ENCODE measurements around the gene CPT1B. TPM values are rescaled to one million over a fixed set of nuclear protein-coding genes. Genes with fewer than 3 reads are reported as not detected.
"Not testable (repeated sequence)": the region's sequence is repeated elsewhere in the genome, so short reads cannot be mapped to it uniquely, and the experiment has no call there.

The CPT1B gene
- total and polyA plus RNA-seq, 3 experiments from 2014 or later, result 0.40 to 45.0 (median 43.6) TPM

DNA sequence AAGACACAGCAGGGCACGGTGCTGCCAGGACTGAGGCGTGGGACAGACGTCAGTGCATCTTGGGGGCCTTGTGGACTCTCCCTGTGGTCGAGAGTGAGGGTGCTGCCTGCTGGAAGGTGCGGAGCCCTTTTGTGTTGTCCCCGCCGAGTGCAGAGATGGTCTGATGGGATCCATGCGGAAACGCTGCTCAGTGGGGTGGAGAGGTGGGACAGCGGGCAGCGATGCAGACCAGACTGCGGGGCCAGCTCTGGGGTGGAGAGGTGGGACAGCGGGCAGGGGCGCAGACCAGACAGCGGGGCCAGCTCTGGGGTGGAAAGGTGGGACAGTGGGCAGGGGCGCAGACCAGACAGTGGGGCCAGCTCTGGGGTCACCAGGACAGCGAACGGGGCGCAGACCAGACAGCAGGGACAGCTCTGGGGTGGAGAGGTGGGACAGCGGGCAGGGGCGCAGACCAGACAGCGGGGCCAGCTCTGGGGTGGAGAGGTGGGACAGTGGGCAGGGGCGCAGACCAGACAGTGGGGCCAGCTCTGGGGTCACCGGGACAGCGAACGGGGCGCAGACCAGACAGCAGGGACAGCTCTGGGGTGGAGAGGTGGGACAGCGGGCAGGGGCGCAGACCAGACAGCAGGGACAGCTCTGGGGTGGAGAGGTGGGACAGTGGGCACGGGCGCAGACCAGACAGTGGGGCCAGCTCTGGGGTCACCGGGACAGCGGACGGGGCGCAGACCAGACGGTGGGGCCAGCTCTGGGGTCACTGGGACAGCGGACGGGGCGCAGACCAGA lies 30.0 kb upstream of the CPT1B start:
- H3K36me3 Mint-ChIP-seq; H3K9me3 ChIP-seq (ENCODE audit: low read length); DNase-seq; H3K27me3 ChIP-seq (ENCODE audit: insufficient read depth, low read length, poor library complexity, severe bottlenecking); H3K27ac Mint-ChIP-seq; H3K36me3 ChIP-seq (ENCODE audit: insufficient read depth, low read length); H3K4me3 ChIP-seq (ENCODE audit: low read length); H3K4me1 Mint-ChIP-seq; H3K27ac ChIP-seq (ENCODE audit: low read depth, low read length); H3K4me3 Mint-ChIP-seq; H3K9me3 Mint-ChIP-seq; H3K4me1 ChIP-seq (ENCODE audit: insufficient read depth, low read length); POLR2A ChIA-PET: not testable (repeated sequence)
- CTCF ChIA-PET, result interaction anchor here (1.4 kb wide), 1 partner anchor 53 kb away, joined by 3 read pairs; no protein-coding TSS in a partner anchor
- H3K27me3 Mint-ChIP-seq, result peaks cover 24 to 42% of the 10 kb centered on the region in 2 donors

DNA sequence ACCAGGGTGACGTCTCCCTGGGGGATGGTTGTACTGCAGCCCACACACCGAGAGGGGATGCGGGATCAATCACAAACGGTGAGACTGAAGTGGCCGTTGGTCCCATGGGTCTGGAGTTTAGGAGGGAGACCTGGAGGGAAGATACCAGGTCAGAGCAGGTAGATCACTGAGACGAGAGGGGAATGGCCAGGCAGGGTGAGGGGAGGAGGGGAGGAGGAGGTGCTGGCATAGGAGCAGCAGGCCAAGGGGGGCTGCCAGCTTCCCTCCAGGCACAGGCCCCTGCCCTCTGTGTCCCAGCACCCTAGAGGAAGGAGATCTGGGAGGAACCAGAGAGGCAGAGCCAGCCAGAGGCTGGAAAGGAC lies 29.4 kb upstream of the CPT1B start:
- H3K27ac ChIP-seq (ENCODE audit: low read depth, low read length), result no peak overlapping the region
- H3K4me3 Mint-ChIP-seq, result no peak overlapping the region
- no peaks in the 10 kb centered on the region for H3K36me3 ChIP-seq (ENCODE audit: insufficient read depth, low read length)
- H3K27ac Mint-ChIP-seq, result no peak overlapping the region
- H3K4me1 ChIP-seq (ENCODE audit: insufficient read depth, low read length), result no peaks in the 10 kb centered on the region
- CTCF ChIA-PET, result no interaction called here
- no peaks in the 10 kb centered on the region for H3K36me3 Mint-ChIP-seq
- DNase-seq, result no peak
- H3K27me3 ChIP-seq (ENCODE audit: insufficient read depth, low read length, poor library complexity, severe bottlenecking), result peaks cover 6% of the 10 kb centered on the region
- POLR2A ChIA-PET, result interaction anchor here (0.8 kb wide), 1 partner anchor 12 kb away, joined by 5 read pairs; no protein-coding TSS in a partner anchor
- no peak overlapping the region for H3K4me3 ChIP-seq (ENCODE audit: low read length)
- H3K27me3 Mint-ChIP-seq, result peaks cover 29 to 48% of the 10 kb centered on the region in 2 donors
- no peaks in the 10 kb centered on the region for H3K9me3 Mint-ChIP-seq
- peaks cover 5 to 7% (median 6%) of the 10 kb centered on the region in 3 donors for H3K4me1 Mint-ChIP-seq
- no peaks in the 10 kb centered on the region for H3K9me3 ChIP-seq (ENCODE audit: low read length)

DNA sequence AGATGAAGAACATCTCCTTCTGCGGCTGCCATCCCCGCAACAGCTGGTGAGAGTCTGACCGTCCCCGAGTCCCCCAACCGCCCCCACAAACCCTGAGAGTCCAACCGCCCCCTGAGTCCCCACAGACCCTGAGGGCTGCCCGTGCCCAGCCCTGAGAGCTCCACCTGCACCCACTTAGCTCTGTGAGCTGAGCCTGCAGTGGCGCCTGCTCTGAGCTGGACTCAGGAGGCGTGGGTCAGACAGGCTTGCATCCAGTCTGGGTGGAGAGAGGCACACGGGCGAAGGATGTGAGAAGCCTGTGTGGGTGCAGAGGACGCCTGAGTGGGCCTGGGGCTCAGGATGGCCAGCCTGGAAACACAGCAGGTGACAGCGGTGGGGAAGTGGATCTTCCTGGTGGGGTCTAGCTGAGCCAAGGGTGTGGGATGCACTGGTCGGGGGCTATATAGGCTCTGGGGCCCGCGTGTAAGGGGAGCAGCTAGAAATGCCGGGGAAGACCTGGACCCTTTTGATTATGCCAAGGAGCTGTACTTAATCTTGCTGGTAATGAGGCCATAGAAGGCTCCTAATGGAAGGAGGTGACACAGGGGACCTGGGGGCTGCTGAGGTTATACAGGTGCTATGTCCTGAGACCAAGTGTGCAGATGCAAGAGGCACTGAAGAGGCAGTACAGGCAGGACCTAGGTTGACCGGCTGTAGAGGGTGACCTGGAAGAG lies 28.9 kb upstream of the CPT1B start:
- Mint-ChIP-seq H3K9me3 (peaks cover 0 to 3% (median 0%) of the 10 kb centered on the region in 5 donors), H3K4me1 (peaks cover 2 to 7% (median 7%) of the 10 kb centered on the region in 3 donors), H3K4me3 (no peak overlapping the region), H3K27ac (no peak overlapping the region), H3K27me3 (peaks cover 34 to 49% of the 10 kb centered on the region in 2 donors), H3K36me3 (peaks cover 0 to 3% (median 0%) of the 10 kb centered on the region in 3 donors)
- peaks cover 11% of the 10 kb centered on the region for H3K27me3 ChIP-seq (ENCODE audit: insufficient read depth, low read length, poor library complexity, severe bottlenecking)
- H3K4me3 ChIP-seq (ENCODE audit: low read length), result no peak overlapping the region
- no peaks in the 10 kb centered on the region for H3K9me3 ChIP-seq (ENCODE audit: low read length)
- ChIA-PET POLR2A (interaction anchor here (0.8 kb wide), 1 partner anchor 13 kb away, joined by 5 read pairs; no protein-coding TSS in a partner anchor), CTCF (no interaction called here)
- no peaks in the 10 kb centered on the region for H3K4me1 ChIP-seq (ENCODE audit: insufficient read depth, low read length)
- no peak overlapping the region for H3K27ac ChIP-seq (ENCODE audit: low read depth, low read length)
- DNase-seq, result no peak
- no peaks in the 10 kb centered on the region for H3K36me3 ChIP-seq (ENCODE audit: insufficient read depth, low read length)

DNA sequence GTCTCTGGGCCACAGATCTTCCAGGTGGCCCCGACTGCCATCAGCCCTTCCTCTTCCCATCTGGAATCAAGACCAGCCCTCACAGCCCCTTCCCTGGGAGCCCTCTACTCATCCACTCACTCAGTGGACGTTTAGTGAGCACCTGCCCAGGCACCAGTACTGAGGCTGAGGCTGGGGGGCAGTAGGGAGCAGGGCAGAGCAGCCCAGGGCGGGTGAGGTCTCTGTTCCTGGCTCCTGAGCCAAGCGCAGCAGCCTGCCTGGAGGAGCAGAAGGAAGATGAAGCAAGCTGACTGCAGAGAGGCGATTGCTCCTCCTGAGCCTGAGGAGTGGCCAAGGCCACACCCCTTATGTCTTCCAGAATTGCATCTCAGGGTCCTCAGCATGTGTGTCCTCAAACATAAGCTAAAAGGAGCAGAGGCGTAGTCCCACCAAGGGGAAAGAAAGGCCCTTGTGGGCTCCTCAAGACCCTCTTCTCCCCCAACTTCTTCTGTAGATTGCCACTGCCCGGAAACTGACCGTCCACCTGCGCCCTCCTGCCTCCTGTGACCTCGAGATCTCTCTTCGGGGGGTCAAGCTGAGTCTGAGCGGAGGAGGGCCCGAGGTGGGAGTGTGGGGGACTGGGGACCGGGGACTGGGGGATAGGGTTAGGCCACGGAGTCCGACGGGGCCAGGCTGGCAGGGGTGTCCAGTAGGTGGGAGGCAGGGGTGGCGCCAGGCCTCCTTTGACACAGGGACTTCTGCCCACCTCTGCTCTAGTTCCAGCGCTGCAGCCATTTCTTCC lies 28.1 kb upstream of the CPT1B start:
- no peaks in the 10 kb centered on the region for H3K36me3 ChIP-seq (ENCODE audit: insufficient read depth, low read length)
- H3K27me3 ChIP-seq (ENCODE audit: insufficient read depth, low read length, poor library complexity, severe bottlenecking), result peaks cover 17% of the 10 kb centered on the region
- H3K4me3 Mint-ChIP-seq, result no peak overlapping the region
- no peaks in the 10 kb centered on the region for H3K4me1 ChIP-seq (ENCODE audit: insufficient read depth, low read length)
- H3K4me1 Mint-ChIP-seq, result peaks cover 5 to 14% (median 11%) of the 10 kb centered on the region in 3 donors
- H3K9me3 ChIP-seq (ENCODE audit: low read length), result no peaks in the 10 kb centered on the region
- no peak overlapping the region for H3K27ac Mint-ChIP-seq
- H3K9me3 Mint-ChIP-seq, result peaks cover 0 to 4% (median 2%) of the 10 kb centered on the region in 5 donors
- no peak overlapping the region for H3K27ac ChIP-seq (ENCODE audit: low read depth, low read length)
- H3K27me3 Mint-ChIP-seq, result peaks cover 41 to 56% of the 10 kb centered on the region in 2 donors
- CTCF ChIA-PET, result no interaction called here
- DNase-seq, result no peak
- no peak overlapping the region for H3K4me3 ChIP-seq (ENCODE audit: low read length)
- POLR2A ChIA-PET, result no interaction called here
- H3K36me3 Mint-ChIP-seq, result peaks cover 0 to 8% (median 0%) of the 10 kb centered on the region in 3 donors

DNA sequence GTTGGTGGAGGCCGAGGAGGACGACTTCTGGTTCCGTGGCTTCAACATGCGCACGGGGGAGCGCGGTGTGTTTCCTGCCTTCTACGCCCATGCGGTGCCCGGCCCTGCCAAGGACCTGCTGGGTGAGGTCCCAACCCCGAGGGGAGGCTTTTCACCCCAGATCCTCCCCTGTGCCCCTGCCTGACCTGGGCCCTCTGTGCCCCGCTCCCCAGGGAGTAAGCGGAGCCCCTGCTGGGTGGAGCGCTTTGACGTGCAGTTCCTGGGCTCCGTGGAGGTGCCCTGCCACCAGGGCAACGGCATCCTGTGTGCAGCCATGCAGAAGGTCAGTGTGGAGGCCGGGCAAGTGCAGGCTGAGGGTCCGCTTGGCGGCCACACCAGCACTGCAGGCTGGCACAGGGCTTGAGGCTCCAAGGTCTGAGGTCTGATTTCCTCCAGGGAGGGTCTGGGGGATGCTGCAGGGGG lies 27.4 kb upstream of the CPT1B start:
- Histone ChIP-seq H3K27me3 (ENCODE audit: insufficient read depth, low read length, poor library complexity, severe bottlenecking) (peaks cover 17% of the 10 kb centered on the region), H3K9me3 (ENCODE audit: low read length) (no peaks in the 10 kb centered on the region), H3K27ac (ENCODE audit: low read depth, low read length) (no peak overlapping the region), H3K4me1 (ENCODE audit: insufficient read depth, low read length) (no peaks in the 10 kb centered on the region), H3K36me3 (ENCODE audit: insufficient read depth, low read length) (no peaks in the 10 kb centered on the region), H3K4me3 (ENCODE audit: low read length) (no peak overlapping the region)
- no peak overlapping the region for H3K27ac Mint-ChIP-seq
- no peak overlapping the region for H3K4me3 Mint-ChIP-seq
- H3K4me1 Mint-ChIP-seq, result peaks cover 5 to 15% (median 11%) of the 10 kb centered on the region in 3 donors
- no peak for DNase-seq
- POLR2A ChIA-PET, result no interaction called here
- peaks cover 0 to 8% (median 0%) of the 10 kb centered on the region in 3 donors for H3K36me3 Mint-ChIP-seq
- H3K9me3 Mint-ChIP-seq, result peaks cover 0 to 4% (median 2%) of the 10 kb centered on the region in 5 donors
- H3K27me3 Mint-ChIP-seq, result peaks cover 41 to 53% of the 10 kb centered on the region in 2 donors
- CTCF ChIA-PET, result interaction anchor here (0.7 kb wide), 1 partner anchor 165 kb away, joined by 3 read pairs; no protein-coding TSS in a partner anchor

DNA sequence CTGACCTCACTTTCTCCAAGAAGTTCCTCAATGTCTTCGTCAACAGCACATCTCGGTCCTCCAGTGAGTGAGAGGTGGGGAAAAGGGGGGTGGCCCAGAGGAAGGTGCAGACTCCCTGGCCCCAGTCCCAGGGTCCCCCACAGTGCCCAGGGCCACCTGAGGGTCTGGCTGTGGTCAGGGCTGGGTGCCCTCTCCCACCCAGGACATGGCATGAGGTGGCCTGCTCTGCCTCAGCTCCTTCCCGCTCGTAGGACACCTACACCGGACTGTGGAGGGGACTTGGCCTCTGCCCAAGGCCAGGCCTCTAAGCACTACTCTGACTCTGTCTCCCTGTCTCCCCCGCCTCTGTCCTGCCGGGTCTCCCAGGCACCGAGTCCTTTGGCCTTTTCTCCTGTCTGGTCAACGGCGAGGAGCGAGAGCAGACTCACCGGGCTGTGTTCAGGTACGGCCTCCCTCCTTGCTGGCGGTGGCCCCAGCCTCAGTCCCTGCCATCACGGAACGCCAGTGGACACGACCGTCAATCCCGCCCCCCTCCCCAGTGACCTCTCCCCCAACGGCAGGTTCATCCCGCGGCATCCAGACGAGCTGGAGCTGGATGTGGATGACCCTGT lies 26.9 kb upstream of the CPT1B start:
- H3K27me3 ChIP-seq (ENCODE audit: insufficient read depth, low read length, poor library complexity, severe bottlenecking), result peaks cover 17% of the 10 kb centered on the region
- no peak overlapping the region for H3K4me3 Mint-ChIP-seq
- no peak for DNase-seq
- CTCF ChIA-PET, result interaction anchor here (0.7 kb wide), 1 partner anchor 165 kb away, joined by 3 read pairs; no protein-coding TSS in a partner anchor
- no peaks in the 10 kb centered on the region for H3K4me1 ChIP-seq (ENCODE audit: insufficient read depth, low read length)
- peaks cover 0 to 8% (median 0%) of the 10 kb centered on the region in 3 donors for H3K36me3 Mint-ChIP-seq
- H3K4me1 Mint-ChIP-seq, result peaks cover 5 to 15% (median 11%) of the 10 kb centered on the region in 3 donors
- POLR2A ChIA-PET, result no interaction called here
- H3K9me3 Mint-ChIP-seq, result peaks cover 0 to 4% (median 2%) of the 10 kb centered on the region in 5 donors
- no peaks in the 10 kb centered on the region for H3K9me3 ChIP-seq (ENCODE audit: low read length)
- no peak overlapping the region for H3K27ac ChIP-seq (ENCODE audit: low read depth, low read length)
- H3K4me3 ChIP-seq (ENCODE audit: low read length), result no peak overlapping the region
- no peak overlapping the region for H3K27ac Mint-ChIP-seq
- H3K27me3 Mint-ChIP-seq, result peaks cover 38 to 48% of the 10 kb centered on the region in 2 donors
- no peaks in the 10 kb centered on the region for H3K36me3 ChIP-seq (ENCODE audit: insufficient read depth, low read length)

DNA sequence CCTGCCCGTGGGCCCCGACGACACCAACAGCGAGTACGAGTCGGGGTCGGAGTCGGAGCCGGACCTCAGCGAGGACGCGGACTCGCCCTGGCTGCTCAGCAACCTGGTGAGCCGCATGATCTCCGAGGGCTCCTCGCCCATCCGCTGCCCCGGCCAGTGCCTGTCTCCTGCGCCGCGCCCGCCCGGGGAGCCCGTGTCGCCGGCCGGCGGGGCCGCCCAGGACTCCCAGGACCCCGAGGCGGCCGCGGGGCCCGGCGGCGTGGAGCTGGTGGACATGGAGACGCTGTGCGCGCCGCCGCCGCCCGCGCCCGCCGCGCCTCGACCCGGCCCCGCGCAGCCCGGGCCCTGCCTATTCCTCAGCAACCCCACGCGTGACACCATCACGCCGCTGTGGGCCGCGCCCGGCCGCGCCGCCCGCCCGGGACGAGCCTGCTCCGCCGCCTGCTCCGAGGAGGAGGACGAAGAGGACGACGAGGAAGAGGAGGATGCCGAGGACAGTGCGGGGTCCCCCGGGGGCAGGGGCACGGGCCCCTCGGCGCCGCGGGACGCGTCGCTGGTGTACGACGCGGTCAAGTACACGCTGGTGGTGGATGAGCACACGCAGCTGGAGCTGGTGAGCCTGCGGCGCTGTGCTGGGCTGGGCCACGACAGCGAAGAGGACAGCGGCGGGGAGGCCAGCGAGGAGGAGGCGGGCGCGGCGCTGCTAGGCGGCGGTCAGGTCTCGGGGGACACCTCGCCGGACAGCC lies 26.2 kb upstream of the CPT1B start:
- H3K9me3 Mint-ChIP-seq, result peaks cover 0 to 4% (median 2%) of the 10 kb centered on the region in 5 donors
- no peak overlapping the region for H3K27ac Mint-ChIP-seq
- Histone ChIP-seq H3K27me3 (ENCODE audit: insufficient read depth, low read length, poor library complexity, severe bottlenecking) (peaks cover 23% of the 10 kb centered on the region), H3K27ac (ENCODE audit: low read depth, low read length) (no peak overlapping the region), H3K4me1 (ENCODE audit: insufficient read depth, low read length) (no peaks in the 10 kb centered on the region), H3K9me3 (ENCODE audit: low read length) (no peaks in the 10 kb centered on the region), H3K36me3 (ENCODE audit: insufficient read depth, low read length) (no peaks in the 10 kb centered on the region), H3K4me3 (ENCODE audit: low read length) (no peak overlapping the region)
- H3K27me3 Mint-ChIP-seq, result peaks cover 42 to 48% of the 10 kb centered on the region in 2 donors
- ChIA-PET CTCF (no interaction called here), POLR2A (no interaction called here)
- DNase-seq, result no peak
- H3K4me3 Mint-ChIP-seq, result no peak overlapping the region
- H3K4me1 Mint-ChIP-seq, result peaks cover 5 to 21% (median 14%) of the 10 kb centered on the region in 3 donors
- H3K36me3 Mint-ChIP-seq, result peaks cover 0 to 8% (median 0%) of the 10 kb centered on the region in 3 donors

Data from CD8-positive, alpha-beta memory T cell (primary cell).